Nephron progenitor cell (in vitro differentiated cells): ENCODE measurements around the gene AFDN.

ENCODE experiments used
- DNase-seq: peaks from one replicate; pipeline ENCODE4 v3.0.0; 2021
- H3K27ac Mint-ChIP-seq: 2 replicates; pipeline ENCODE4 v1.8.0; 2021; ENCODE audit warnings: mild to moderate bottlenecking, moderate library complexity, mixed read lengths
- H3K27me3 Mint-ChIP-seq: 2 replicates; pipeline ENCODE4 v1.8.0; 2021; ENCODE audit warnings: mild to moderate bottlenecking, low read depth, mixed read lengths; ENCODE audit not compliant: poor library complexity
- H3K36me3 Mint-ChIP-seq: 2 replicates; pipeline ENCODE4 v1.8.0; 2021; ENCODE audit warnings: low read depth, mixed read lengths
- H3K4me1 Mint-ChIP-seq: 2 replicates; pipeline ENCODE4 v1.8.0; 2021; ENCODE audit warnings: mixed read lengths
- H3K4me3 Mint-ChIP-seq: 2 replicates; pipeline ENCODE4 v1.8.0; 2021; ENCODE audit warnings: mild to moderate bottlenecking, moderate library complexity, mixed read lengths
- H3K9me3 Mint-ChIP-seq: 2 replicates; pipeline ENCODE4 v1.8.0; 2021; ENCODE audit warnings: mild to moderate bottlenecking, moderate library complexity, mixed read lengths
- TF ChIP-seq, protein P1 (sequence below): fragments of 200-600 bp; sonication (generic); IDR thresholded peaks from 2 replicates; pipeline ENCODE4 v1.5.0; 2021; ENCODE audit warnings: antibody characterized with exemption

The AFDN gene

DNA sequence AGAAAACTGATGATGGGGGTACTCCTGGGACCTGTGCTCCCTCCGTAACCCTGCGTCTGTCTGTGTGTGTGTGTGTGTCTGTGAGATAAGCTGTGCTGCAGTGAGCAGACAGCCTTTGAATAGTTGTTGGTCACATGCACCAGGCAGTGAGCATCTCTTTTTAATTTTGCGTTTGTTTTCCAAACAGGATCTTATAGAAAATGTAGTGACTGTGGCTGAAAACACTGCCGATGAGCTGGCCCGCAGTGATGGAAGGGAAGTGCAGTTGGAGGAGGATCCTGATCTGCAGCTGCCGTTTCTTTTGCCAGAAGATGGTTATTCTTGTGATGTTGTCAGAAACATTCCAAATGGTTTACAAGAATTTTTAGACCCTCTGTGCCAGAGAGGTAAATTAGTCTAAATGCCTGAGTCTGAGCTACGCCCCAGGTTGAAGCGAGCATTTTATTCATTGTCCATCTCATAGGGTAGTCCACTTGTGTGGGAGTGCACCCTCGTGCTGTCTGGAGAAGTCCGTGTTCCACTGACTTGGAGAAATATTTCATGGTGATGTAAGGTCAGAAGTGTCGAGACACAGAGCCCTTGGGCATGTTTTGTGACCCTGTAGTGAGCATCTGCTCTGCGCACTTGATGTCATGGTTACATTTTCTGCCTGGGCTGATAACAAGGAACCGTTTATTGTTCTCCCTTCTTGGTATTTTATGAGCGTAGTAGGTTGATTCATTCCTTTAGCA is 92.0 kb downstream of the AFDN start:
- Mint-ChIP-seq H3K9me3 (no peaks in the 10 kb centered on the region), H3K27me3 (peaks cover 3% of the 10 kb centered on the region), H3K27ac (peak overlapping the region; percentile 52), H3K36me3 (peaks cover 52% of the 10 kb centered on the region), H3K4me1 (no peaks in the 10 kb centered on the region), H3K4me3 (no peak overlapping the region)
- DNase-seq = no peak
- TF ChIP-seq, protein P1, sequence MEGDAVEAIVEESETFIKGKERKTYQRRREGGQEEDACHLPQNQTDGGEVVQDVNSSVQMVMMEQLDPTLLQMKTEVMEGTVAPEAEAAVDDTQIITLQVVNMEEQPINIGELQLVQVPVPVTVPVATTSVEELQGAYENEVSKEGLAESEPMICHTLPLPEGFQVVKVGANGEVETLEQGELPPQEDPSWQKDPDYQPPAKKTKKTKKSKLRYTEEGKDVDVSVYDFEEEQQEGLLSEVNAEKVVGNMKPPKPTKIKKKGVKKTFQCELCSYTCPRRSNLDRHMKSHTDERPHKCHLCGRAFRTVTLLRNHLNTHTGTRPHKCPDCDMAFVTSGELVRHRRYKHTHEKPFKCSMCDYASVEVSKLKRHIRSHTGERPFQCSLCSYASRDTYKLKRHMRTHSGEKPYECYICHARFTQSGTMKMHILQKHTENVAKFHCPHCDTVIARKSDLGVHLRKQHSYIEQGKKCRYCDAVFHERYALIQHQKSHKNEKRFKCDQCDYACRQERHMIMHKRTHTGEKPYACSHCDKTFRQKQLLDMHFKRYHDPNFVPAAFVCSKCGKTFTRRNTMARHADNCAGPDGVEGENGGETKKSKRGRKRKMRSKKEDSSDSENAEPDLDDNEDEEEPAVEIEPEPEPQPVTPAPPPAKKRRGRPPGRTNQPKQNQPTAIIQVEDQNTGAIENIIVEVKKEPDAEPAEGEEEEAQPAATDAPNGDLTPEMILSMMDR = no peak

DNA sequence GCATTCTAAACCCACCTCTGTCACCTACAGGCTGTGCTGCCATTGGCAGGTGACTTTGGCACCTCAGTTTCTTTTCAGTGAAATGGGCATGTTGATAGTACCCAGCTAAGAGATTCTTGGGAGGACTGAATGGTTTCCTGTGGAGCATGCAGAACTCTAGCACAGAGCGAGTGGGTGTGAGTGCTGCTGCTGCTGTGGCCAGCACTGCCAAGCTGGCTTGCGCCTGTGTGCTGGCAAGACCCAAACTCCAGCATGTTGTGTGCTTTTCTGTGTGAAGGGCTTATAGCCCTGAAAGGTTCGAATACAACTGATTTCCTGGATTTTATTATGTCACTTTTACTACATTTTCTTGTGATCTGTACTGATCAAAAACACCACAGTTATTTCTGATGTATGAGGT is 92.6 kb downstream of the AFDN start:
- TF ChIP-seq, protein P1 = no peak
- Mint-ChIP-seq H3K4me3 (no peak overlapping the region), H3K27me3 (peaks cover 3% of the 10 kb centered on the region), H3K36me3 (peaks cover 54% of the 10 kb centered on the region), H3K4me1 (no peaks in the 10 kb centered on the region), H3K9me3 (no peaks in the 10 kb centered on the region), H3K27ac (peak overlapping the region; percentile 52)
- DNase-seq = no peak

DNA sequence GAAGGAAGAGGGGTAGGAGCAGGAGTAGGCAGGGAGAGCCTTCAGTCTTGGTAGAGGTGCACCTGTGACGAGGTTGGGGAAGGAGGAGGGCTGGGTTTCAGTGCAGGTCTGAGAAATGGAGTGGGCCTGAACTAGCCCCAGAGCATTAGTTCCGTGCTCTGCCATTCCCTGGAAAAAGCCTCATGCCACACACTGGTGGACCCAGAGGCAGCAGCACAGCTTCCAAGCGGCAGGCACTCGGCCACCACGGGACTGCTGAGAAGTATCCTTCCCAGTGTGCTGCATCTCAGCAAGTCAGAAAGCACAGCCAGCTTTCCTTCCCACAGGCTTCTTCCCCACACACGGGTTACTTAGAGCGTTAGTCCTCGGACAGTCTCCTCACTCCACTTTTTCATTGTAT is 93.5 kb downstream of the AFDN start:
- H3K27ac Mint-ChIP-seq = no peak overlapping the region

DNA sequence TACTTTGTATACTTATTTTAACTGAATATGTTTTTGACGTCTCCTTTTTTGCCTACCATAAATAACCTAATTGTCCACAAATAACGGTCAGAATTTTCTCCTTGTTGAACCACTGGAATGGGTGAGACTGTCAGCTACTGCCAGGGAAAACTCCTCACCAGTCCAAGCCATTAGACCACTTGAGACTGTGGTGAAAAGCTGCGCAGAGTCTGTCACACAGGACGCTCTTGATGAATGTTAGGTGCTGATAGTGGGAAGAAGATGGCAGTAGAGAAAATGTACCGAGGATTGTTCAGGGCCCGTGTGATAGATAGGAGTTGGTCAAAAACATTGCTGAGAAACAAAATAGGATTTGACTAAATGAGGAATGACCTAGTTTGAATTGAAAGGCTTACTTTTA is 95.1 kb downstream of the AFDN start:
- Mint-ChIP-seq H3K4me1 (peaks cover 8% of the 10 kb centered on the region), H3K36me3 (peaks cover 64% of the 10 kb centered on the region), H3K27ac (no peak overlapping the region), H3K27me3 (peaks cover 3% of the 10 kb centered on the region), H3K9me3 (no peaks in the 10 kb centered on the region), H3K4me3 (no peak overlapping the region)
- TF ChIP-seq, protein P1 = no peak
- DNase-seq = no peak

More for the DNA sequence above, 93.5 kb downstream of the AFDN start:
- peaks cover 7% of the 10 kb centered on the region for H3K4me1 Mint-ChIP-seq
- H3K4me3 Mint-ChIP-seq = no peak overlapping the region
- peaks cover 3% of the 10 kb centered on the region for H3K27me3 Mint-ChIP-seq
- peaks cover 58% of the 10 kb centered on the region for H3K36me3 Mint-ChIP-seq
- TF ChIP-seq, protein P1 = no peak
- no peaks in the 10 kb centered on the region for H3K9me3 Mint-ChIP-seq
- no peak for DNase-seq

DNA sequence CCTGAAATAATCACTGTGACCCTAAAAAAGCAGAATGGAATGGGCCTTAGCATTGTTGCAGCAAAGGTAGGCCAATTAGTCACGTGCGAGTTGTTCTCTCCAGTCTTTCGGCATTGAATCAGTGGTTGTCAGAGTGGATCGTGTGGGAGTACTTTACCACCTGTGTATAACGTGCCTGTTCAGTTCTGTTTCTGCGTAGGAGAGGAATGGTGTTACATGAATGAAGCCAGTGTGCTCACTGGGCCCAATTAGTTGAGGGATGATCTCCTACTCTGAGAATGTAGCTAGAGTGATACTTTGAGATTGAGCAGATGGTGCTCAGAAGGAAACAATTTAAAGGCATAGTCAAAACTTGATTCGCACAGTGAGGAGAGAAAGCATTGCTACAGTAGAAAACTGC is 98.3 kb downstream of the AFDN start:
- H3K9me3 Mint-ChIP-seq = no peaks in the 10 kb centered on the region
- no peak for DNase-seq
- H3K27ac Mint-ChIP-seq = peak overlapping the region; percentile 12
- peaks cover 62% of the 10 kb centered on the region for H3K36me3 Mint-ChIP-seq
- no peaks in the 10 kb centered on the region for H3K27me3 Mint-ChIP-seq
- peaks cover 8% of the 10 kb centered on the region for H3K4me1 Mint-ChIP-seq
- no peak overlapping the region for H3K4me3 Mint-ChIP-seq
- TF ChIP-seq, protein P1 = no peak

DNA sequence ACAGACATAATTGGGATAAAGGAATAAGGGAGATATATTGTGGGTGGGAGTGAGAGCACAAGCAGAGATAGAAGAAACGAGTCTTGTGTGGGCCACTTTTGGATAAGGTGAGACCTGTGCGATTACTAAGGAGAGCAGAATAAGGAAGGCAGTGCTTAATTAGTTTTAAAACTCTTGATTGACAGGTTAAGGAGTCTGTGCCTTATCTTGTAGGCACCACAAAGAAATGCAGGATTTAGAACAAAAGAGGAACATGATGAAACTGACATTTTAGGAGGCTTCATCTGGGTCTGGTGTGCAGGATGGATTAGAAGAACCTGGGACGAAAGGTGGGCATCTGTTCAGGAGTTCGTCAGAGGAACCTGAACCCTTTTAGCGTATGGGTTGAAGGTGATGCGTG is 100.5 kb downstream of the AFDN start:
- Mint-ChIP-seq H3K4me1 (peaks cover 14% of the 10 kb centered on the region), H3K4me3 (no peak overlapping the region), H3K9me3 (no peaks in the 10 kb centered on the region), H3K36me3 (peaks cover 66% of the 10 kb centered on the region), H3K27ac (no peak overlapping the region), H3K27me3 (no peaks in the 10 kb centered on the region)
- DNase-seq = no peak
- TF ChIP-seq, protein P1 = no peak
